Stimulated activated CD8-positive, alpha-beta memory T cell treated with anti-CD3 and anti-CD28 coated beads, Interleukin-2, amount 100 ng/mL, for 1 hour (primary cell): ENCODE data around the gene PRM3.
A peak's percentile ranks its signal among the peaks of the same experiment; 100 is the strongest.

Source experiments
- DNase-seq, 2 donors: peaks; one replicate each; pipeline ENCODE4 v3.0.0-alpha.2; 2020; ENCODE audit warnings: low read depth in 2 of 2

The PRM3 gene

DNA sequence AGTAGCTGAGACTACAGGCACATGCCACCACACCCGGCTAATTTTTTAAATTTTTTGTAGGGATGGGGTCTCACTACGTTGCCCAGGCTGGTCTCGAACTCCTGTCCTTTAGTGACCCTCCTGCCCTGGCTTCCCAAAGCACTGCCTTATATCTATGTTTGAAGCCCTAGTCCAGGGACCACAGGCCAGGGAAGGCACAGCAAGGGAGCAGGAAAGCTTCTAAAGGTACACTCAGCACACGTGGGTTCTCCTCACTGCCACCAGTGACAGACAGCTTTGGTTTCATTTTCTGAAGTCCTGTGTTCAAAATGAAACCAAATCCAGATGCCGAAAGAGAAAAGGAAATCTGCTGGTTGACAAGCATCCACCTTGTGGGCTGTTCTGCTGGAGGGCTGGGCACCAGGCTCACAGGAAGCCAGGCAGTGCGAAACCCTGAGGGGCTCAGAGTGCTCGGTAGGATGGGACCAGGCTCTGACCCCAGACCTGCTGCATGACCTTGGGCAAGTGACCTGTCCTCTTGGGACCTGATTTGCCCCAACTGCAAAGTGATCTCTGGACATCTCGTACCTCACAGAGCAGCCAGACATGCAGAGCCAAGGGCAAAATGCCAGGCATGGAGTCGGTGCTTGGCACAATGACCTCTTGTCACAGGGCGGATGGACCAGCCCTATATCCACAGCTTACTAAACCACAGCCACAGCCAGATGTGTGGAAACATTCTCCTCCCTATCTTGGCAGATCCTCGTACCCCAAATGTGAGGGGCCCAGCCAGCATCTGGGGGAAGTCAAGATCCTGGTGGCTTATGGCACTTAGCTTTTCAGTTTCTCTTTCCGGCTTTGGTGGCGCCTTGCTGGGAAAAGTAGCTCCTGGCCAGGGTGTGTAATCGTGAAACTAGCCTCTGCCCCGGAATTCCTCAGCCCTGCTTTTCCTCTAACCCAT, 14.6 kb downstream of the PRM3 start:
- no peak for DNase-seq

- peak in 1 of 2 donors; percentile 27 for DNase-seq
Observed at GRCh38 chr16:11257131-11257938, 16.1 kb downstream of the PRM3 start.

DNA sequence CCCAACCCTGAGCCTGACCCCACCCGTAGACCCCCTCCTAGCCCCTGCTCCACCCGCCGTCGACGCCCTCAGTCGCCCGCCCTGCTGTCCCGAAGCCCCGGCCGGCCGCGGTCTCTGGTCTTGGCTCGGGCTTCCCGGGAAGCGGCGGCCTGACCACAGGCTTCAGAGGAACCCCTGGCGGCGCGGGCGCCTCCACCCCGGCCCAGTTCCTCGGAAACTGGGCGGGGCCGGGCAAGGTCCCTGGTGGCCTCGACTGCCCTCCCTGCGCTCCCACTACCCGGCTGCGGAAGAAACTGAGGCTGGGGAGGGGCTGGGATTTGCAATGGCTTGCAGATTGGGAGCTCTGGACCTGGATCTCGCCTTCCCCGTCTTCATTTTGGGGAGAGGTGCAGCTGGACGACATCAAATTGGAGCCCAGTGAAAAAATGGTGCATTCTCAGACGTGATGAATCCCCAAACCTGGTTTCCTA, 16.7 kb downstream of the PRM3 start:
- DNase-seq: no peak

DNA sequence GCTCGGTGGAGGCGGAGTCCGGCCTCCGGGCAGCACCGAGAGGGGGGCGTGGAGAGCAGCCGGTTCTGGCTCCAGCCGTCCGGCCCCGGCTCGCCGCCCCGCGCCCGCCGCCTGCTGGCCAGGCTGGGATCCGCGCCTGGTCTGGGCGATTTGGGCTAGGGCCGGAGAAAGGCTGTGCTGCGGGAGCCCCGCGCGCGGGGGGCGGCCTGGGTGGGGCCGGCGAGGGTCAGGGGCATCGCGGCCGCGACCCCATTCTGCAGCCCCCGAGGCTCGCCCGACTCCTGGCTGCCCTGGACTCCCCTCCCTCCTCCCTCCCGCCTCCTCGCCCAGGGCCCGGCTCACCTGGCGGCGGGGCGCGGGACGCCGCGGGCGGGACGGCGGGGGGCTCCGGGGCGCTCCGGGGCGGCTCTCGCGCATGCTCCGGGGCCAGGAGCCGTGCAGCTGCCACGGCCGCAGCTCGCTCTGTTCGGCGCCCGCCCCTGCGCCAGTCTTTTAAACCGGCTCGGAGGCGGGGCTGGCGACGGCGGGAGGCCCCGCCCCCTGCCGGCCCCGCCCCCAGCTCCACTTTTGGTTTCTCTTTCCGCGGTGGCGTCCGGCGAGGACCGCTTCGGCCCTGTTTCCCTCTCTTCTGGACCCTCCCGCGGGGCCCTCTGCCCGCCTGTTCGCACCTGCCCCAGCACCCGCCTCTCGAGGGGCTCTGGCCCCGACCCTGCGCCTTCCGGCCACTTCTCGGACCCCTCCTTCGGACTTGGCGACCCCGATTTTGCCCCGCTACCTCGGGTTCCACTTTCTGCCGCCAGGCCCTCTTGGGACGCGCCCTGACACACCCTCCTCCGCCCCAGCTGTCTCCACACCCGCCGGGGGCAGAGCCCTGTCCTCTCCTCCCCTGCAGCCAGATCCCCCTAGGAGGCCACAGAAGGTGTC, 17.4 kb downstream of the PRM3 start, which contains the start of gene SOCS1:
SOCS1 (minus strand) TSS at position 468 of the 924 bp plus-strand sequence. CDS start 726 bp downstream, outside the sequence.
- DNase-seq: peak; percentile 79 to 84

- peak; percentile 40 to 43 for DNase-seq
Observed at GRCh38 chr16:11254913-11255736, 18.3 kb downstream of the PRM3 start.

GRCh38 chr16:11253995-11254912, 19.2 kb downstream of the PRM3 start:
- no peak for DNase-seq

GRCh38 chr16:11253009-11253994, 20.1 kb downstream of the PRM3 start:
- DNase-seq: no peak

GRCh38 chr16:11252482-11252931, 20.9 kb downstream of the PRM3 start:
- no peak for DNase-seq

- peak; percentile 46 to 62 for DNase-seq
Observed at GRCh38 chr16:11251525-11252481, 21.6 kb downstream of the PRM3 start.

- DNase-seq: no peak
Observed at GRCh38 chr16:11250786-11251524, 22.5 kb downstream of the PRM3 start.

GRCh38 chr16:11250091-11250785, 23.2 kb downstream of the PRM3 start:
- DNase-seq: no peak

DNA sequence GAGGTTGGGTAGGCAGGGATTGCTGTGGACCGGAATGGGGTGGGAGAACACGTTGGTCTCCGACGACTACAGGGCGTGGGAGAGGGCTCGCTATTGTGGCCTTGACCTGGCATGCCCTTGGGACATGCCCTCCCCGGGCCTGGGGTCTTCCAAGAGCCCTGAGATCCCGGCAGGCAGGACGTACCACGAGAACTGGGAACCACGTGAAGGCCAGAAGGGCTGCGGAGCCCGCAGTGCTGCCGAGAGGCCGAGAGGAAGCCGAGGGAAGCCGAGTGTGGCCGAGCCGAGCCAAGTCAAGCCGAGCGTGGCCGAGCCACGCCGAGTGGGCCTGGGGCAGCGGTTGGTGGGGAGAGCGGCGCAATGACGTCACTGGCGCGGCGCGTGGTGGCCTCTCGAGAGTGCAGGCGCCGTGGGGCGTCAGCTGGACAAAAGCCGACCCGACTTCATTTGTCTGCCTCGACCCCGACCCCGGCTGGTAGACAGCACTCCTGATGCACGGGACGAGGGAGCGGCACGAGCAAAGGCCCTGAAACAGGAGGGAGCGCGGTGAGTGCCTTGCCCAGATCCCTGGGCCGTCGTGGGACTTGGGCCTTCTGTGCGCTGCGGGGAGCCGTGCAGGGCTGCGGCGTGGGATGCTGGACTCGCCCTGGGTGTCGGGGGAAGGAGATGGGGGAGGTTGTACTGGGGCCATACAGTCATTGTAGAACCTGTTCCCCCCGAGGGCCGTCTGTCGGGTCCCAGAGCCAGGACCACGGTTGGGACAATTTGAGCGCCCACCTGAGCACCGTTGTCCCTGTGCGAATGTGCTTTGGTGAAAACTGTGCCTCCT, 24.0 kb downstream of the PRM3 start:
- DNase-seq: no peak

GRCh38 chr16:11248133-11248532, 25.3 kb downstream of the PRM3 start:
- no peak for DNase-seq

GRCh38 chr16:11245988-11246387, 27.4 kb downstream of the PRM3 start:
- no peak for DNase-seq
